Left renal cortex interstitium (tissue), 4 donors: ENCODE data around the gene KIF13A. TPM values are rescaled to one million over a fixed set of nuclear protein-coding genes. Genes with fewer than 3 reads are reported as not detected.
"Not testable (repeated sequence)": the region's sequence is repeated elsewhere in the genome, so short reads cannot be mapped to it uniquely, and the experiment has no call there.

Experiments
- DNase-seq, 4 donors: peaks; one replicate each; pipeline ENCODE4 v3.0.0-alpha.2; 2013; ENCODE audit warnings: low read depth in 4 of 4, low spot score in 2 of 4, missing footprints in 1 of 4
- polyA plus RNA-seq, 4 donors: library from polyadenylated mRNA; unstranded; fragments of 120-200 nt; gene quantifications; one replicate each; pipeline ENCODE4 v1.2.1, GENCODE V29; 2013; ENCODE audit not compliant: insufficient read length in 4 of 4

Gene KIF13A
- polyA plus RNA-seq, 4 donors = 31.7 to 41.5 (median 37.0) TPM

DNA sequence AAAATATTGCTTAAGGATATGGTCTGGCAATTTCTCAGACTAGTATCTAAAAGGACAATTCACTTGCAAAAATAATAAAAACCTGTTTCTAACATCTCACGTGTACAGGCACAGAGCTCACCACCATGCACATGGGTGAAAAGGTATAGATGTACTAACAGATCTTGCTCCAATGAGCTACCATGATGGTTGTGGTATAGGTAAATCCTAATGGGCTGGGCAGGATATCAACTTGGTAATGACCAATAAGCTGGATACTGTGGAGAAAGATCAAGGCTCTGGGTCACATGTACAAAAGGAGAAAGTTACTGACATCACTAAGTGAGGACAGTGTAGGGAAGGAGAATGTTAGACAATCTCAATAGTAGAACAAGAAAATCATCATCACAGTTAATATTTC, 169.7 kb downstream of the KIF13A start:
- DNase-seq = no peak

GRCh38 chr6:17816921-17817611, 170.4 kb downstream of the KIF13A start:
- DNase-seq = no peak

DNA sequence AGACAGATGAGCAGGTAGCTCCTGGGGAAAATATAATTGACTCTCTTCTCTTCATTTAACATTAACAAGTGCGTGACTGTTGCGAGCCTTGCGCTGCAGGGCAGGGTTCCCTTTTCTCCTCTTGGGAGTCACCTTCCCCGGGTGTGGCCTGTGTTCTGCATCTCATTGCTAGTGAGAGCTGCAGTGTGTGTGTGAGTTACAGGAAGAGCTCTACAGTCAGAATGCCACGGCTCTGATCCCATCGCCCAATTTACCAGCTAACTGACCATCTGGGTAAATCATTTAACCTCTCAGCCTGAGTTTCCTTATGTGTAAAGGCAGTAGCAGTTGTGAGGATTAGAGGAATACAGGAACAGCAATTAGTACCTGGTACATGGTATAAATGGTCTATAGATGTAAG, 173.9 kb downstream of the KIF13A start:
- DNase-seq = no peak

DNA sequence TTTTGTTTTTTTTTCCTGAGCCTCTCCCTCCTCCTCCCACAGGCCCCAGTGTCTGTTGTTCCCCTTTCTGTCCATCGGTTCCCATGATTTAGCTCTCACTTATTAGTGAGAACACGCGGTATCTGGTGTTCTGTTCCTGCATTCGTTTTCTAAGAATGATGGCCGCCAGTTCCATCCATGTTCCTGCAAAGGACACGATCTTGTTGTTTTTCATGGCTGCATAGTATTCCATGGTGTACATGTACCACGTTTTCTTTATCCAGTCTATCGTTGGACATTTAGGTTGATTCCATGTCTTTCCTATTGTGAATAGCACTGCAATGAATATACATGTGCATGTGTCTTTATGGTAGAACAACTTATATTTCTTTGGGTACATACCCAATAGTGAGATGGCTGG, 175.1 kb downstream of the KIF13A start:
- DNase-seq = no peak

DNA sequence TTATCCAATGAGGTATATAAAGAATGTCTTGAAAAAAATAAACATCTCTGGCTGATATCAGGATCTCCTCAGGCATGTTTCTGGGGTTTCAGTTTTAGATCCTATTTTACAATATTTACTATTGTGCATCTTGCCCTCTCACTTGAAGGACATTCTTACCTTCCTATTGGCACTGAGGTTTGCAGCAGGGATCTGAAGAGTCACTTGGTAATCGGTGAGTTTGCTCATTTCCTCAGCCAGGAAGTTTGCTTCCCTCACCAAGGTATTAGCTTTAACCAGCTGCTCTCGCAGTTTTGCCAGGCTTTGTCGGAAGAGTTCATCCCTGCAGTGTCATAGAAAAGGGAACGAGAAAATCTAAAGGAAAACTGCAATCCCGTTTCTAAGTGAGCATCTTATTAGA, 178.8 kb downstream of the KIF13A start:
- DNase-seq = no peak

GRCh38 chr6:17807431-17807830, 180.0 kb downstream of the KIF13A start:
- DNase-seq = not testable (repeated sequence)

DNA sequence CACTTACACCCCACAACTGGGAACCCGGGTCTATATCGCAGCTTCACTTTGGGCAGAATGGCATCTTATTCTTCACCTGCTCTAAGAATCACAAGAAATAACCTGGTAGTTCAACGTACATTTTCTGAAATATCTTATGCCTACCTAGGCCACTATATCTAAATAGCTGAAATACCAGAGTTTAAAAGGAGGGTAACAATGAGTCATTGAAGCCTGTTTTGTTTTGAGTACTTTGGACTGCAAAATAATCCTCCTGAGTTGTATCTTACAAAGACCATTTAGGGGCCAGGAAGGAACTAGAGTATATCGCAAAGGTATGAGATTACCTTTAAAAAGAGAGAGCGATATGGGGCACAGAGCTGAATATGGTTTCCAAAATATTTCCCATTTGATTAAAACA, 184.0 kb downstream of the KIF13A start:
- no peak for DNase-seq

GRCh38 chr6:17798477-17799154, 188.8 kb downstream of the KIF13A start:
- DNase-seq = no peak

DNA sequence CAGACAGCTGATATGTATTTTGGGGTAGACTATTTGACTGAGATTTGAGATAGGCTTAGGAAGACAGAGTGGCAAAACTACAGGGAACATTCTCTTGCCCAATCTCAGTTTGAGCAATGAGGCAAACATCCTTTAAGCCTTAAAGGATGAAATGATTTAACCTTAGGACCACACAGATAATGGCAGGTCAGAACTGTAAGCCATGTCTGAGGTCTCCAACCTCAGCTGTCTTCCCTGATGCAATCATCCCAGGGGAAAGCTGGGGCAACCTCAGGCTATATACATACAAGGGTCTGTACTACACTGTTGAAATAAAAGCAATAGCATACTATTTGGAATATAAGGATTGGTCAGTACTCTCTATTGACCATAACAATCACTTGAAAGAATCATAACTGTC, 196.9 kb downstream of the KIF13A start:
- DNase-seq = no peak

- DNase-seq = no peak
These were observed 202.2 kb downstream of the KIF13A start for GRCh38 chr6:17785094-17785787.

DNA sequence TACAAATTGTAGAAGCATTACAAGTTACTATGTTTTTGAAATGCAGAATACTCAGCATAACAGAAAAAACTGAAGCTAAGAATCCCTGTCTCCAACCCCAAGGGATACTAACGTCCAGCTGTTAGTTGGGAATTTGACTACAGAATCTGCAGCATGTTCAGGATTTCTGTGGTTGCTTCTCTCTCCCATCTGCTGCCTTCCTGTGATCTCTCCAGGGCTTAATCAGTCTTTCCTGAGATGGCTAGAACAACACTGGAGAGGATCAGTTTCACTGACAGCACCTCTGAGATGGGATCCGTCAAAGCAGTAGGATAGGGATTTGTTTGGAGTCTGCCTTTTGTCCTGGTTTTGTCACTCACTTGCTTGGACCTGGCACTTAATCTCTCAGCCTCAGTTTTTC, 207.4 kb downstream of the KIF13A start:
- DNase-seq = no peak

DNA sequence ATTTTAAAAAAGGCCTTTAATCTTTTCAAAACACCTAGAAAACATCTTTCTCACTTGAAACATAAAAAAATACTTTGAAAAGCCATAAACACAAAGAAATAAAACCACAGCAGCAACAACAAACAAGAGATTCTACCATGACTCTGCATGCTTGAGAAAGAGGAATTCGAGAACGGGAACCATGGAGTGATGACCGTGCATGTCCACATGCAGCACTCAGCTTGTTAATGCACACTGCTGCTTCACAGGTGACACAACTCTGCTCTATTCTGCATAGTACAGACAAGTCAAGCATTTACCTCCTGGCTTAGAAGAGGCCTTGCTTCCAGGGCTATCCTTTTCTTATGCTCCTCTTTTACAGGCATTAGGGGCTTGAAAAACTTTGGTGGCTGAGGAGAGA, 215.8 kb downstream of the KIF13A start:
- DNase-seq = no peak

DNA sequence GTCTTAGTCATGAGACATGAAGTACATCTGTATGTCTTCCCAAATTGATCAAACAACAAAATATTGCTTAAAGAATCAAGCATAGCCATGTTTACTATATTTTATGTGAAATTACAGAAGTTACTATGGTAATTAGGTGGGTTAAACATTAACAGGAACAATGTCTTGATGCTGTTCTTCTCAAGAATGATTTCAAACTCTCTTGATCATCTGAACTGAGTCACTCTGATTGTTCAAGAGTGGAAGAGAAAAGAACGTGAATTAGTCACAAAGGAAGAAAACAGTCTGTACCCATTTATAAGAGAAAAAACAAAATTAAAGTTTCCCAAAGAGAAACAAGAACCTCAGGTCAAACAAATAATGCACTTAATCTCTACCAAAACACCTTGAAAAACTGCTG, 218.6 kb downstream of the KIF13A start:
- DNase-seq = no peak

DNA sequence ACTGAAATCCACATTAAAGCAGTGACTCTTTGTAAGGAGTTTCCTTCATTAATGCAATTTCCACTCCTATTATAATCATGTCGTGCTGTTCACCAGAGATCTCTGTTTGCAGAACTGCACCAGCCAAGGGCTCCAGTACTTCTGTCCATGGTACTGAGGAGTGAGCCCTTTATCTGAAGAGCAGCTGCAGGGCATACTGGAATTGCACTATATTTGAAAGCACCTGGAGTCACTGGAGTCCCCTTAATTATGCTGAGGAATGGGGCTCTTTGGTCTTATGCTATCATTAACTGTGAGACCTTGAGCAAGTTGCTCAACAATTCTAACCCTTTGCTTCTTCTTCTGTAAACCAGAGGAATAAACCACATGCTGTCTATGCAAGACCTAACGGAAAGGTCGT, 219.0 kb downstream of the KIF13A start:
- peak in 3 of 4 donors; percentile 3 to 37 (median 5) for DNase-seq

DNA sequence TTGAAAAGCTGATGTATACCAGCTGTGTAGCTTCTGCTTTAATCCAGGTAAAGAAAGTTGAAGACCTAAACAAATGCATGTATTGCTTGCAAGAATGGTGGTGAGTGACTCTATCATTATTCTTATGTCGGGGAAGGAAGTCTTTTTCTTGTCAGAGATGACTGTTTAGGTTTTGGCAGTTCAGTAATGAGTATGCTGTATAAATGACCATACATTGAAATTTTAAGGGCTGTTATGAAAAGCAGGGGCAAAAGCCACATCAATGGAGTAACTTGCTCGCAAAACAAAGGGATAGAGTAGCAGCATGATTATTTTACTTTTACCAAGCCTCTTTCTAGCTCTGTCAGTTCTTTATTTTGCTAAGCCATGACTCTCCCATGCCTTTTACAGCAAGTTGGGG, 224.8 kb downstream of the KIF13A start:
- no peak for DNase-seq

DNA sequence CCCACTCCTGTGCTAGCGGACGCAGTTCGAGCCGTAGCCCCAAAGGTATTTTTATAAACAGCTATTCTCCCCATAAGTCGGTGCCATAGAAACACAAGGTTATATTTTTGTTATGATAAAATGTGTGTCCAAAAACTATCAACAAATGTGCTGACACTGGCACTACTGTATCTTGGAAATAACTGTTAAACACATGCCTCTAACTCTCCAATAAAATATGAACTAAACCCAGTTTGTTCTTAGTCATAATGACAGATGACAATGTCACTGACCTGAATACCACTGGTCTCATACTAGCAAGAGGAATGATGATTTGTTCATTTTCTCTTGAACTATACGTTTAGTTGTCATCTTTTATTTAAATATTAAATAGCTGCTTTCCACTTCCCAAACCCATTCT, 229.3 kb downstream of the KIF13A start:
- no peak for DNase-seq

DNA sequence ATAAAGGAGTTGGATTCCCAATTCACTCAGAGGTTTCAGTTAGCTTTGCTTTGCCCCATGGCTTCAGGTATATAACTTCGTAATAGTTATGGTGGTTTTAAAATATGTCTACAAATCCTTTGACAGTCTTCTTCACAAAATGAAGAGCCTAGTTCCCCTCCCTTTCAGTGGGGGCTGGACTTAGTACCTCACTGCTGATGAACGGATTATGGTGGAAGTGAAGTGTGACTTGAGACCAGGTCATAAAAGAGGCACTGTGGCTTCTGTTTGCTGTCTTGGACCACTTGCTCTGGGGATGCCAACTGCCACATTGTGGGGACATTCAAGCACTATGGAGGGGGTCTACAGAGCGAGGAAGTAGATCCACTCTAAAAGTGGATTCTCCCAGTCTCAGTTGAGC, 233.2 kb downstream of the KIF13A start:
- no peak for DNase-seq

GRCh38 chr6:17745324-17745723, 242.1 kb downstream of the KIF13A start:
- DNase-seq = not testable (repeated sequence)

- not testable (repeated sequence) for DNase-seq
These were observed 242.6 kb downstream of the KIF13A start for GRCh38 chr6:17744757-17745308.

GRCh38 chr6:17744019-17744756, 243.2 kb downstream of the KIF13A start:
- DNase-seq = no peak

- no peak for DNase-seq
These were observed 245.9 kb downstream of the KIF13A start for GRCh38 chr6:17741507-17741906.
